ENCODE results near the gene SST.

Gene SST

DNA sequence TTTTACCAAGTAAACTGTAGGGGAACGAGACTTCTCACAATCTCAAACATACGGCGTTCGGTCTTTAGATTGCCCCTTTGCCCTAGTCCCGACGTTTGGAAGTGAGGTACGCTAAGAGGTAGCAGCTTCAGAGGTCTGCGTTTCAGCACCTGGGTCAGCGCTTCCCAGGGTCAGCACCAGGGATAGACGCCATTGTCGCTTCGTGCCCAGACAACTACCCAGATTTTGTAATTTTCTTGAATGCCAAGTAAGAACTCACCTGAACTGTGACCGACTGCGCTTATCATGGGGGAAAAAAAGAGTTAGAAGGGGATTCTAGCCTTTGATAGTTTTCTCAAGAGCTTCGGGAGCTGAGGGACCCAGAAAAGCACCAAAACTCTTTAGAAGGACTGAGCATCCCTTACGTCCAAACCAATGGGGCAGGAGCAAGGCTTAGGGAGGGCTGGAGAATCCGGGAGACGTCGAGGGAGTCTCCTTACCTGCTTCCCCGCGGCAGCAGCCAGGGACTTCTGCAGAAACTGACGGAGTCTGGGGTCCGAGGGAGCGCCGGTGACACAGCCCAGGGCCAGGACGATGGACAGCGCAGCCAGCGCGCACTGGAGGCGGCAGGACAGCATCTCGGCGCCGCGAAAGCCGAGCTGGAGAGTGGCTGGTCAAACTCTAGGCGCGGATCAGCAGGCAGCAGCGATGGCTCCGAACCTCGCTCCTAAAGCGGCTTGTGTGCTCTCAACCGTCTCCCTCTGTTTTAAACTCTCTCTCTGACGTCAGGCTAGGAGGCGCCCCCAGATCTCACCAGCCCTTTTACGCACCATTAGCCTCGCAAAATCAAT is at the start of gene SST:
SST (minus strand) TSS at position 720 of the 830 bp plus-strand sequence; CDS start at position 617, 103 bp downstream.
- DNase-seq: no peak

DNA sequence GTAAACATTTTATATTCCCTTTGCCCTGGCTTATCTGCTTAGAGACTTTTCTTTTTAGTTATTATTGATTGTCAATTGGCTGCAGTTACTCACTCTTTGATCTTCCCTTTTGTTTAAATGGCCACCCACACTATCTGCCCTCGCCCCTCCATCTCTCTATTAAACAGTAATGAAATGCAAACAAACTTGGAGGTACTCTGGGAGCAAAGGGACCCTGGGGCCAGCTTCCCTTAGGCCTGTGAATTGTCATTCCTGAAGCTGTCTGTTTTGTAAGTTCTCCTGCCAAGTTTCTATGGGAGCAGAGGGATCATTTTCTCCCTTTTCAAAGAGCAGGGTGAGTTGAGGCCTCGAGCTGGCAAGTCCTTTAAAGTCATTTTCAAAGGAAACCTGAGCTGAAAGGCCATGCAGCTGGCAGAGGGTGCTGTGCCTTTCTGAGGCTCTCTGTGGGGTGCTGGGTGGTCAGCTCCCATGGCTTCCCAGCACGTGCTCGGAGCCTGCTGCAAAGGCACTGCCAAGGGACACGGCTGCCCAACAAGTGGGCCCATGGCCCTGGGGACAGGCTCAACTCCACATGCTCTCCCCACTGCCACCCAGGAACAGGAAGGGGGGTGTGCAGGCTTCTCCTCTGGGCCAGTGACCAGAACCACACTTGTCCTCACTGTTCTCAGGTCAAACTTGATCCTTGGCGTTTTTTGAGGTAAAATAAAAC is 49.6 kb upstream of the SST start:
- DNase-seq: no peak

DNA sequence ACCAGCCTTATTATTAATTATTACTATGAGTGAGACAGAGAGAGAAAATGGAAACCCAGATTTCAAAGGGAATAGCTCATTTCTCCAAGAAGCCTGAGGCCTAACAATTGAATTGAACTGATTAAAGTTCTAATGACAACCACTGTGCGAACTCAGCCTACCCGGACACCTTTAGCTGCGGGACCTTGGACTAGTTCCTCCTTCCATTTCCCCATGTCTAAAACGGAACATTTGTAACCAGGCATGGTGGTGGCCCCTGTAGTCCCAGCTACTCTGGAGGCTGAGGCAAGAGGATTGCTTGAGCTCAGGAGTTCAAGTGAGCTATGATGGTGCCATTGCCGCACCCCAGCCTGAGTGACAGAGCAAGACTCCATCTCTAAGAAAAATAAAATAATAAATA is 48.6 kb upstream of the SST start:
- DNase-seq: no peak

DNA sequence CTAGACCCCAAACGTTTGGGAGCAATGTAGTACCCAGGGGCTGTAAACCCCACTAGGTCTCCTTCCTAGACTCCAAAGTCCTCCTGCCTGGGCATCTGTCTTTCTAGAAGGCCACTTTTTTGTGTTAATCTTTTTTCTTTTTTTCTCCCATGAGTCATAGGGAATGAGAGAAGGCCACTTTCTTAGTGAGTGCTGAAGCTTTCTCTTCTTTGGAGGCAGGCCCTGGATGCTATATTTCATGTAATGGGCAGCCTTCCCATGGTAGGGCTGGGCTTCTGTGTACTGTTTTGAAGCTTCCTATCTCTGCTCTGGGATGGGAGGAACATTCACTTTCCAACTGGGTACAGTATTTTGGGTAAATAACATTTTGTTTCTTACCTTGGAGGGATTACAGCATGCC is 47.4 kb upstream of the SST start:
- DNase-seq: no peak

DNA sequence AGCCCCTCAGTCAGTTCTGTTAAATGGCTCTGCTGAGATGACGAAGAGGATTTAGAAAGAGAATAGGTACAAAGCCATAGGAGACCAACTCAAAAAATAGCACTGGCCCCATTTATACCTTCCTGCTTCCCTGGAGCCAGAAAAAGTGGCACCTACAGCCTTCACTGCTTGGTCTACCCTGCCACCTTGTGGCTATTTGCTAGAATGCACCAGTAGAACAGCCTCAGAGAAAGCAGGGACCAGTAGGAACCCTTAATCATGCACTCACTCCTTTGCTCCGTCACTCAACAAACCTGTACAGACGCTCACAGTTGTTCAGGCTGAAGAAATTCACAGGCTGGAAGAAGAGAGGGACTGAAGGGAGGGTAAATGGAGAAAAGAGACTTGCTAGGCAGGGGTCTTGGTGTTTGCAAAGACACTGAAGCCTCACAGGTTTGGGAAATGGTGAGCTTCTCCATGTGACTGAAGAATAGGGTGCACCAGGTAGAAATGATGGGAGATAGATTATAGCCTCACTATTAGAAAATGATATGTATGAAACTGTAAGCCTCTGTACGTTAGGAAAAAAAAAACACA is 44.3 kb upstream of the SST start:
- DNase-seq: no peak

DNA sequence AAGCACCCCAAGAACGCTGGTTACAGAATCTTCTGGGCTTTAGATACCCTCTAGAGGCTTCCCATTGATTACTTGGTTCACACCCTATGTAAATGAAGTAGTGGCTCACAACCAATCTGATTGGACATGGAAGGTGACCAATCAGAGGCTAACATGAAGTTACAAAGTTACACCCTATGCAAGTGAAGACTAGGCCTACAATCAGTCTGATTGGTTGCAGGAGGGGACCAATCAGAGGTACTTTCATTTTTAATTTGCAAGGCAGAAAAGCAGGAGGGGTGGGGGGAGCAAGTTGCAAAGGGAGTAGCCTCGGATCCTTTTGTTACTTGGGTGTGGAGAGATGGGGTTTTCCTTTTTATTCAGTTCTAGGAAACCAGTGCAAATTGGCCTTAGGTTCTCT is 43.3 kb upstream of the SST start:
- no peak for DNase-seq

DNA sequence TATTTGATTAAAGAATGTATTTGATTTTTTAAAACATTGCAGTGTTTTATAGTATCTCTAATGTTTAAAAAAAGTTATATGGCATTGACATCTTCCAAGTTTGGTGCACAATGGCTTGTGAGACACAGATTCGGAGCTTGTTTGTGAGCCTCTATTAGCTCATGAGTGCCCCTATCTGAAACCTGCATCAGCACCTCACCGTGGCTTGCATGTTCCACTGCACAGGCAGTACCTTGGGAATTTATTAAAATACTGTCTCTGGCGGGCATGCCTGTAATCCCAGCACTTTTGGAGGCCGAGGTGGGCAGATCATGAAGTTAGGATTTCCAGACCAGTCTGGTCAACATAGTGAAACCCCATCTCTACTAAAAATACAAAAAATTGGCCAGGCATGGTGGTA is 39.0 kb upstream of the SST start:
- no peak for DNase-seq

DNA sequence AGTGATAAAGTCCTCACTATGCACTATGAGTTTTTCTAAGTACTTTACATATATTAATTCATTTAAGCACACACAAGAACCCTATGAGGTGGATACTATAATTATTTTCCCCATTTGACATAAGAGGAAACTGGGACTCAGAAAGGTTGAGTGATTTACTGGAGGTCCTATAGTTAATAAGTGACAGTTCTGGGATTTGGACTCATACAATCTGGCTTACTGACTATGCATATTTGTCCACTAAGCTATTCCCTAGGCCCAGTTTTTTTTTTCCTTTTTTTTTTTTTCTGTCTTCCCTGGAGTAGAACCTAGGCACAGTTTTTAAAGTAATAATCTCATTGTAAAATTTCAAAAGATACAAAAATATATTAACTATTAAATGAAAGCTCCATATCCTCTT is 38.5 kb upstream of the SST start:
- no peak for DNase-seq

DNA sequence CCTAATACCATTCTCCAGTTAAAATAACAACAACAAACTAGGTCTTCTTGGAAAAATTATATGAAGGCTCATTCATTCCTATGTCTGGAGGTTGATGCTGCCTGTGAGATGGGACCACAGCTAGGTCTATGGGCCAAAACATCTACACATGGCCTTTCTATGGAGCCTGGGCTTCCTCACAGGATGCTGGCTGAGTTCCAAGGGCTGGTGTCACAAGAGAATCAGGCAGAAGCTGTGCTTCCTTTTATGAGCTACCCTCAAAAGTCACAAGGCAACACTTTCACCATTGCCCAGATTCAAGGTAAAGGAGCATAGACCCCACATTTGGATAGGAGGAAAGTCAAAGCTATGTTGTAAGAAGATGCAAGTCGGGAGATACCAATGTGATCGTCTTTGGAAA is 36.8 kb upstream of the SST start:
- no peak for DNase-seq

DNA sequence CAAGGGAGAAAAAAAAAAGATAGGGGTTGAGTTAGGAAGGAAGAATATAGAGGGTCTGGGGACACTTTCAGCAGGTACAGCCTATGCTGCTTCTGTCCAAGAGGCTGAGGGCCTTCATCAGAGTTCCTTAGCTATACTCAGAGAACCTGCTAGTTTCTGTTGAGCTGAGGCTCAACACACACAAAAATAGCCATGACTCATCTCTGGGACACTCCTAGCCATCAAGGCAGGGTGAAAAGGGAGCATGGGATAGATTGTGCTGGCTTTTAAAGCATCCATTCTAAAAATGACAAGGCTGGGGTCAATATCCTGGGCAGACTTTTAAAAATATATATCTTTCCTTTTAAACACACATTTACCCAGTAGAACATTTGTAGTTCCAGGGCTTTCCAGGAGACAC is 35.0 kb upstream of the SST start:
- DNase-seq: no peak

DNA sequence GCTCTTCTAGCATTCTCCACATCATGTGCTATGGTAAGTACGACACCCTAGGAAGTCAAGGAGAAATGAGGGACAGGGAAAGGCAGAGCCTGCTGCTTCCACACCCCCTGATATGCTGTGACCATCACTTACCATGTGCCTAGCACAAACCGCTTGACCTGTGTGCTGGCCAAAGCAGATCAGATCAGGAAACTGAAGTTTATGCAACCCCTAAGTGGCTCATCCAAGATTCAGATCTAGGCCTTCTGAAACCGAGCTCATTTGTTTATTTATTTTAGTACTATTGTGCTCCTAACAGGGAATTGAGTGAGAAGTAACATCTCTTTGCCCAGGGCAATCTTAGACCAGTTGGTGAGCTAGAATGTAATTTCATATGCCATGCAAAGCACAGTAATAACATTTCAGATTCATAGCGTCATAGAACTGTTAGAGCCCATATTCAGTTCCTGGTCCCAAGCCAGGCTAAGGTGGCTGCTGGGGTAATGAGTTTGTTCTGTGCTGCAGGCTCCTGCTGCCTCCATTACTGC is 32.4 kb upstream of the SST start, which contains the start of gene RTP2:
RTP2 (minus strand) TSS at position 51 of the 527 bp plus-strand sequence. CDS start 429 bp downstream, outside the sequence.
- no peak for DNase-seq

DNA sequence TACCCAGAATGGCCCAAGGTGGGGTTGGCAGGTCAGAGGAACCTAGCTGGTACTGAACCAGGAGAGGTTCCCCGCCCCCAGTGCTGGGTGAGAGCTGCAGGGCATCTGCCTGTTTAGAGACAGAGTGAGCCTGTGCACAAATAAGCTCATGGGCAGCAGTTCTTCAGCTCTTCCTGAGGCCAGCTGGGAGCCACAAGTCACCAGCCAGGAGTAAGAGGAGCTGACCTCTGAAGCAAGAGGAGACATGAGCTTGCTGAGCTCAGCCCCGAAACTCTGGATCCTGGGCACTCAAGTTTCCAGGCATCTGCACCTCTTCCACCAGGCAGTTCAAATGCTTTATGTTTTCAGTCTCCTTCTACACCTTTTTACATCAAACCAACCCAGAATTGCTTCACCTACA is 30.1 kb upstream of the SST start:
- no peak for DNase-seq

DNA sequence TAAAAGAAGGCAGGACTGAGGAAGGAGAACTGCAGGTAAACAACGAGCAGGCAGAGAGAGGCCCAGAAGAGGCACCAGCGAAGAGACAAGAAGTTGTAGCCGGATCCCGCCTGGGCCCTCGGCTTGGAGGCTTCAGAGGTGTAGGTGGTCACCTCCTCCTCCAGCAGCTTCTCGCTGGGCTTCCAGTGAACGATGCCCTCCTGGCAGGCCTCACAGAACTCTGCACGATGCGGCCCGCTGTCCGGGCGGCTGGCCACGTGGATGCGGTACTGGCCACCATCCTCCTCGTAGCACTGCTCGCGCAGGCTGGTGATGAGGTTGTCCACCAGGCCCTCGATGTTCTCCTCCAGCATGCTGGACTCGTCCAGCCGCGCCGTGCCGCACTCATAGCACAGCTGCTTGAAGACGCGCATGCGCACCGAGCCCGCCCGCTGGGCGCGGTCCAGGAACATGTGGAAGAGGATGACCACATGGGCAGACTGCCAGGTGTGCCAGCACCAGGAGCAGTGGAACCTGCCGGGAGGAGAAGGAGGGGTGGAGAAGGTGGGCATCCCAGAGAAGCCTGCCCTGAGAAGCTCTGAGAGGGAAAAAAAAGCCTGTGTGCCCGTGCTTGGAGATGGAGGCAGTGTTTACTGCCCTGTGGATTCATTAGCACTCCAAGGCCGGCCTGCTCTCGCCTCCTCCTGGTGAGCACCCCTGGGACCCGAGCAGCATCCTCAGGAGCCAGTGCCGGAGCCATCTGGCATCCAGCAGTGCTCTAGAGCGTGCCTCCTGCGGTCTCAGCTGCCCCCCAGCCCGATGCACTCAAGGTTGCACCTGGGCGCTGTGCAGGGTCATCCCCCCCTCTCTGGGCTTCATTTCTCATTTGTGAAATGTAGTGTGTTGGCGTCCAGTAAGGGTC is 28.6 kb upstream of the SST start:
- no peak for DNase-seq

DNA sequence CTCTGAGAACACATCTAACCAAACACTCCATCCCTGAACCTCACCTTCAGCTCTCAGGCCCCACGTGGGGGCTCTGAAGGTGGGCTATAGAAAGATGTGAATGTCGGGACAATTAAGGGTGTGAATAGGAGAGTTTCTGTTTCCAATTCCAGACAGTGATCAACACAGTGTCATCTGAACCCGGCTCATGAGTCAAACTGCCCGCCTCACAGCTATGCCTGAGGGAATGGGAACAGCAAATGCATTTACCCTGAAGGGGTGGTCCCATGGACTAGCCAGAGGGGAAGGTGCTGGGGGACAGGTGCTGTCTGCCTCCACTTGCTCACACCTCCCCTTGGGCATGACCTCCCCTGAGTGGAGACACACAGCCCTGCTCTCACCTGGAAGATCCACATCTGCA is 25.8 kb upstream of the SST start:
- no peak for DNase-seq

DNA sequence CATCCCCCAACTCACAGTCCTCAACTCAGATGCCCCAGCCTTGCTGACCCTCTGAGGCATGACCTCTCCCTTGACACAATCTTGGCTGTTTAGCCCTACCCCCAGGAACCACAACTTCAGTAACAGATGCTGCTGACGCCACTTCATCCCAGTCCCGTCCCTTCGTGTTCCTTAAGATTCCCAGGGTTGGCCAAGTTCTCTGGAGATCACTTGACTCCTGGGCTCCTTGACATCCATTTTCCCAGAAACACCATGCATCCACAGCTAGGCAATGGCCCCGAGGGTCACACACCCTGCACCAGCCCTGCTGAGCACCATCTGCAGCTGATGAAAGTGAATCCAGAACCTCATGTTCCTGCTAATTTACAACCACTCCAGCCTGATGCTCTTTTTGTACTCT is 25.3 kb upstream of the SST start:
- no peak for DNase-seq

DNA sequence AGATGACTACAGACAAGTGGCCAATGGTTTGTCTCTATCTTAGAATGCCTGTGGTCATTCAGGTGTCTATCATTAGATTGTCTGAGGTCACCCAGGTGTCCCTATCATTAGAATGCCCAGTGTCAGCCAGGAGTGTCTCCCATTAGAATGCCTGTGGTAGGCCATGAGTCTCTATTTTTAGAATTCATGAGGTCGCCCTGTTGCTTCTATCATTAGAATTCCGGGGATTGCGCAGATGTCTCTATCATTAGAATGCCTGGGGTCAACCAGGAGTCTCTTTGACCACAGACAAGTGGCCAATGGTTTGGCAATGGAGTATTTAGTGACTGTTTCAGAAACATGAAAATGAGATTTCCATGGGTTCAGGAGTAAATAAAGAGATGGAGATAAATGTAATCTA is 24.6 kb upstream of the SST start:
- no peak for DNase-seq

DNA sequence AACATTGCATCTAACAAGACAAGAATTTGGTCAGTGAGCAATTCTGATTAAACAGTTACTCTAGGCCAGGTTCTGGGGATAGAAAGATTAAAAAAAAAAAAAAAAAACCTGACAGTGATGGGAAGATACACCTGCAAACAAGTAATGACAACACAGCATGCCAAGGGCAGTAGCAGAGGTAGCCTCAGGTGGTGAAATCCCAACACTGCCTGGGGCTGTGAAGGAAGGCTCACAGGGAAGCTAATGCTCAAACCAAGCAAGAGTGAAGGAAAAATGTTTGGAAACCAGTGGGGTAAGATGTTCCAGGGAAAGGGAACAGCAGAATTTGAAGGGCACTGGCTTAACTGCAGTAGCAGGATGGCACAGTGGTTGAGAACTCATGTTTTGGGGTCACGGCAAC is 23.2 kb upstream of the SST start:
- DNase-seq: no peak

DNA sequence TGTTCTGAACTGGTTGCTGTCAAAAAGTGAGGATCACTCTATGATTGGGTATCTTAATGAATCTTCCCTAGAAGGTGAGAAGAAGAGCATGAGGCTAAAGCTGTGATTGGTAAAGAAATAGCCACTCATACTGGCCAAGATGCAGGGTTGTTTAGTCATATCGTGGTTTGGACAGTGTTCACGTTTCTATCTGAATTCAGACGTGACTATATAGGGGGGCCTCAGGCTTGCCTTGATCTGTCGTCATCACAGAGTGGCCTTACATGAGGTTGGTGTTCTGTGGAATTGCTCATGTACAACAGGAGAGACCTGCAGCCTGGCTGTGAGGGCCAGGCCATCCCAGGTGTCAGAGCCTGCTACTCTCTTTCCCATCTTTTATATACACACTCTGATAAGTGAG is 19.8 kb upstream of the SST start:
- DNase-seq: no peak

DNA sequence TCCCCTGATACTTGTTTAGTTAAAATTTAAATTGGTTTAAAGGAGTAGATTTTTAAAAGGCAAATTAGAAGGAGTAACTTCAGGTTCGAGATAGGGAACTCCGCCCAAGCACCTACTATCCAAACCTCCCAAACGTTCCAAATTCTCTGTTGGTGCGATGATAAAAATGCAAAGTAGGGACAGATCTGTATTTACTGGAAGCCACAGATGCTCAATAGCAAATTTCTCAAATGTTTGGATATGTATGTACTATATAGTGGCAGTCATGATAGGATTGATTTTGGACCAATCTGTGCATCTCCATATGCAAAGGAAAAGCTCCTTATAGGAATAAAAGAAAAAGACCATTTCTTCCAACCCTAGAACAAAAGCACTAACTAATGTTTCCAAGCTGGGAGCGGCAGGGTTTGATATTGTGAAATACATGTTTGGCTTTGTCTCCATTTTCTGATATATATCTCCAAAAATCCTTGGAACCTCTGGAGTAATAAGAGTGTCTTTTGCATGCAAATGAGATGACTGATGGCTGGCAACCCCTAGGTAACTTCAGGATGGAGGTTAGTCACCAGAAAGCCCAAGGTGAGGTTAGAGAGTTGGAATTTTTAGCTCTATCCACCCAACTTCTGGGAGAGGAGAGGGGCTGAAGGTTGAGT is 16.6 kb upstream of the SST start:
- no peak for DNase-seq

DNA sequence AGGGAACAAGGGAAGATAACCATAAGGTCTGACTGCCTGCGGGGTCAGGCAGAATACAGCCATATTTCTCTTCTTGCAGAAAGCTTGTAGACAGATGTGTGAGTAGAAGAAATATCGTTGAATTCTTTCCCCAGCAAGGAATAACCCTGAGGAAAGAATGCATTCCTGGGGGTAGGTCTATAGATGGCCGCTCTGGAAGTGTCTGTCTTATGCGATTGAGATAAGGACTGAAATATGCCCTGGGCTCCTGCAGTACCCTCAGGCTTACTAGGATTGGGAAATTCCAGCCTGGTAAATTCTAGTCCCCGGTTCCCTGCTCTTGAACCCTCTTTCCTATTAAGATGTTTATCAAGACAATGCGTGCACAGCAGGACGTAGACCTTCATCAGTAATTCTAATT is 15.8 kb upstream of the SST start:
- no peak for DNase-seq

DNA sequence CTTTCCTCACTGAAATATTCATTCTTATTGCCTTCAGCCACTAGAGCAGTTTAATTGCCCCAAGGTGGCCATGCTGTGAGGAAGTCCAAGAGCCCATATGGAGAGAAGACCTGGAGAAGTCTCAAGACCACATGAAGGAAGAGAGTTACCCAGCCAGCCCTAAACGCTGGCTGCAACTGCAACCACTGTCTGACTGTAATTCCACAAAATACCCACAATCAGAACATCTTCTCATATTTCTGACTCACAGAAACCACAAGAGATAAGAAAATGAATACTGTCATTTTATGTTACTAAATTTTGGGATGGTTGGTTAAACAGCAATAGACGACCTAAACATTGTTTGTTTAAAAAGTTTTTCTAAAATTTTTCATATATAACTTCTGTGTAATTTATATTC is 14.7 kb upstream of the SST start:
- DNase-seq: no peak

DNA sequence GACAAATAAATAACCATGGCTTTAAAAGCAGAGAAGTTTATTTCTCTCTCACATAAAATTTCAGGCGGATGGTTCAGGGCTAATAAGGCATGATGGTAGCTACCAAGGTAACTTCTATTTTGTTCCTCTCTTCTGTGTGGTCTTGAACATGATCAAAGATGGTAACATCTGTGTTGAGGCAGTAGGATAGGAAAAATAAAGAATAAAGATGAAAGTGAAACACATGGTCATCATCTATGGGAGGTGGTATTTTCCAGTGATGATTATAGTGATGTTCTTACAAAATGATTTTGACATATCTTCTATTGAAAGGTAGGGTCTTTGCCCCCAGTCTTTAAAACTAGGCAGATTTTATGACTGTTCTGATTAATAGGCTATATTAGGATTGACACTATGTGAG is 14.2 kb upstream of the SST start:
- DNase-seq: no peak

Data from GF-D8 (cell line).